ENCODE results near the gene CCDC141. TPM values are rescaled to one million over a fixed set of nuclear protein-coding genes. Genes with fewer than 3 reads are reported as not detected.

The CCDC141 gene
- total and polyA plus RNA-seq, 2 of the 13 experiments (the other 11 are each of a cell fraction or from before 2014, with no cell fraction given), result not detected

GRCh38 chr2:178806543-178806942, 243.4 kb downstream of the CCDC141 start:
- Histone ChIP-seq H3K9me3 (ENCODE audit: low read length) (no peaks in the 10 kb centered on the region), H2AFZ (ENCODE audit: low read length) (no peak overlapping the region), H3K4me3 (replicated peaks in 1 of 3; ENCODE audit: insufficient read depth in 1 of 3, low read depth in 2 of 3, low read length in 3 of 3) (no peak overlapping the region), H3K4me1 (ENCODE audit: insufficient read depth, low read length) (no peaks in the 10 kb centered on the region), H3K4me2 (ENCODE audit: low read depth, low read length) (no peak overlapping the region), H3K79me2 (ENCODE audit: insufficient read depth, low read length) (no peaks in the 10 kb centered on the region), H4K20me1 (ENCODE audit: insufficient read depth, low read length) (no peaks in the 10 kb centered on the region), H3K27ac (ENCODE audit: extremely low read length, insufficient read depth, low read length) (no peak overlapping the region), H3K27me3 (ENCODE audit: control insufficient read depth in 1 of 2, insufficient read depth in 2 of 2, low read length in 2 of 2) (peaks cover 3 to 8% of the 10 kb centered on the region in 2 experiments; a peak in 2 of 5 replicates), H3K36me3 (replicated peaks in 1 of 2; ENCODE audit: control insufficient read depth in 1 of 2, insufficient read depth in 2 of 2, low read length in 2 of 2) (no peaks in the 10 kb centered on the region), H3K9ac (ENCODE audit: insufficient read depth, low read depth, low read length) (no peak overlapping the region)
- FAIRE-seq, result no peak
- no peak for ATAC-seq
- no TSS peak for BruUV-seq (replicated peaks)
- POLR2A ChIA-PET, result no interaction called here
- DNase-seq (ENCODE audit: low spot score), result no peak
- intact Hi-C loops (cut with micrococcal nuclease; ENCODE audit: unreplicated experiment) (no loop called here), in situ Hi-C loops (cut with HindIII; ENCODE audit: extremely low pct_ligation_motif_present, low pct_unique_long_range_greater_than_20kb) (no loop called here)
- CTCF ChIA-PET (ENCODE audit: low intra/inter-chr PET ratio, low total read pairs), result no interaction called here
- TF ChIP-seq THAP8 (CRISPR knock-in tag; IDR thresholded peaks at IDR 0.05; ENCODE audit: borderline replicate concordance) (no peak), SMARCC2 (IDR thresholded peaks at IDR 0.05) (no peak), HDAC2 (CRISPR knock-in tag; IDR thresholded peaks at IDR 0.05) (no peak), SMAD9 (CRISPR knock-in tag; IDR thresholded peaks at IDR 0.05) (no peak), ZNF510 (CRISPR knock-in tag; IDR thresholded peaks at IDR 0.05; ENCODE audit: low read depth) (no peak)
- TF ChIP-seq, protein P1, sequence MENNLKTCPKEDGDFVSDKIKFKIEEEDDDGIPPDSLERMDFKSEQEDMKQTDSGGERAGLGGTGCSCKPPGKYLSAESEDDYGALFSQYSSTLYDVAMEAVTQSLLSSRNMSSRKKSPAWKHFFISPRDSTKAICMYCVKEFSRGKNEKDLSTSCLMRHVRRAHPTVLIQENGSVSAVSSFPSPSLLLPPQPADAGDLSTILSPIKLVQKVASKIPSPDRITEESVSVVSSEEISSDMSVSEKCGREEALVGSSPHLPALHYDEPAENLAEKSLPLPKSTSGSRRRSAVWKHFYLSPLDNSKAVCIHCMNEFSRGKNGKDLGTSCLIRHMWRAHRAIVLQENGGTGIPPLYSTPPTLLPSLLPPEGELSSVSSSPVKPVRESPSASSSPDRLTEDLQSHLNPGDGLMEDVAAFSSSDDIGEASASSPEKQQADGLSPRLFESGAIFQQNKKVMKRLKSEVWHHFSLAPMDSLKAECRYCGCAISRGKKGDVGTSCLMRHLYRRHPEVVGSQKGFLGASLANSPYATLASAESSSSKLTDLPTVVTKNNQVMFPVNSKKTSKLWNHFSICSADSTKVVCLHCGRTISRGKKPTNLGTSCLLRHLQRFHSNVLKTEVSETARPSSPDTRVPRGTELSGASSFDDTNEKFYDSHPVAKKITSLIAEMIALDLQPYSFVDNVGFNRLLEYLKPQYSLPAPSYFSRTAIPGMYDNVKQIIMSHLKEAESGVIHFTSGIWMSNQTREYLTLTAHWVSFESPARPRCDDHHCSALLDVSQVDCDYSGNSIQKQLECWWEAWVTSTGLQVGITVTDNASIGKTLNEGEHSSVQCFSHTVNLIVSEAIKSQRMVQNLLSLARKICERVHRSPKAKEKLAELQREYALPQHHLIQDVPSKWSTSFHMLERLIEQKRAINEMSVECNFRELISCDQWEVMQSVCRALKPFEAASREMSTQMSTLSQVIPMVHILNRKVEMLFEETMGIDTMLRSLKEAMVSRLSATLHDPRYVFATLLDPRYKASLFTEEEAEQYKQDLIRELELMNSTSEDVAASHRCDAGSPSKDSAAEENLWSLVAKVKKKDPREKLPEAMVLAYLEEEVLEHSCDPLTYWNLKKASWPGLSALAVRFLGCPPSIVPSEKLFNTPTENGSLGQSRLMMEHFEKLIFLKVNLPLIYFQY (CRISPR knock-in tag; IDR thresholded peaks at IDR 0.05; ENCODE audit: borderline replicate concordance), result no peak
- TF ChIP-seq, protein P2, sequence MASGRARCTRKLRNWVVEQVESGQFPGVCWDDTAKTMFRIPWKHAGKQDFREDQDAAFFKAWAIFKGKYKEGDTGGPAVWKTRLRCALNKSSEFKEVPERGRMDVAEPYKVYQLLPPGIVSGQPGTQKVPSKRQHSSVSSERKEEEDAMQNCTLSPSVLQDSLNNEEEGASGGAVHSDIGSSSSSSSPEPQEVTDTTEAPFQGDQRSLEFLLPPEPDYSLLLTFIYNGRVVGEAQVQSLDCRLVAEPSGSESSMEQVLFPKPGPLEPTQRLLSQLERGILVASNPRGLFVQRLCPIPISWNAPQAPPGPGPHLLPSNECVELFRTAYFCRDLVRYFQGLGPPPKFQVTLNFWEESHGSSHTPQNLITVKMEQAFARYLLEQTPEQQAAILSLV (CRISPR knock-in tag; IDR thresholded peaks at IDR 0.05; ENCODE audit: borderline replicate concordance), result no peak
- WGBS (ENCODE audit: low lambda C conversion rate), result 0% methylated on average over 1 of the region's 1 CpG
